ENCODE measurements around the gene UMODL1.

- TF ChIP-seq POLR2A (IDR thresholded peaks at IDR 0.05; ENCODE audit: low read length), result no peak
- TF ChIP-seq GATA1 (IDR thresholded peaks at IDR 0.05; ENCODE audit: low read depth, low read length), result no peak
Observed at GRCh38 chr21:42124826-42125570, 53.9 kb downstream of the UMODL1 start.

Data from erythroblast (primary cell).